Mesendoderm (in vitro differentiated cells): ENCODE data around the gene DKC1.

ENCODE experiments used
- DNase-seq: peaks from one replicate; pipeline ENCODE4 v3.0.0; 2013
- H2AK5ac ChIP-seq: 2 replicates; pipeline ENCODE4 v1.6.1; 2013; ENCODE audit warnings: low read length, inconsistent platforms
- H2BK120ac ChIP-seq: 2 replicates; pipeline ENCODE4 v1.6.1; 2013; ENCODE audit warnings: low read depth, mild to moderate bottlenecking, low read length, moderate library complexity, mixed read lengths
- H2BK15ac ChIP-seq: replicated peaks from 2 replicates; pipeline ENCODE4 v1.6.1; 2013; ENCODE audit warnings: low read depth, mild to moderate bottlenecking, moderate library complexity
- H2BK5ac ChIP-seq: 2 replicates; pipeline ENCODE4 v1.6.1; 2013; ENCODE audit warnings: low read length, inconsistent platforms
- H3K18ac ChIP-seq: 2 replicates; pipeline ENCODE4 v1.6.1; 2013; ENCODE audit warnings: mild to moderate bottlenecking, low read length, mixed read lengths
- H3K23ac ChIP-seq: one replicate; pipeline ENCODE4 v1.6.1; 2013; ENCODE audit warnings: low read length
- H3K27ac ChIP-seq: 2 replicates; pipeline ENCODE4 v1.5.1; 2013; ENCODE audit warnings: low read depth, mild to moderate bottlenecking, inconsistent platforms, low read length, moderate library complexity
- H3K27me3 ChIP-seq: 2 replicates; pipeline ENCODE4 v1.6.1; 2013; ENCODE audit warnings: low read length, control low read depth, mild to moderate bottlenecking, inconsistent platforms; ENCODE audit not compliant: insufficient read depth, poor library complexity
- H3K36me3 ChIP-seq: 2 replicates; pipeline ENCODE4 v1.6.1; 2013; ENCODE audit warnings: low read length, inconsistent platforms; ENCODE audit not compliant: control insufficient read depth, insufficient read depth
- H3K4ac ChIP-seq: one replicate; pipeline ENCODE4 v1.6.1; 2013; ENCODE audit warnings: low read depth, mild to moderate bottlenecking, low read length, moderate library complexity
- H3K4me1 ChIP-seq: 2 replicates; pipeline ENCODE4 v1.6.1; 2013; ENCODE audit warnings: low read depth, low read length, inconsistent platforms; ENCODE audit not compliant: control insufficient read depth
- H3K4me2 ChIP-seq: 2 replicates; pipeline ENCODE4 v1.6.1; 2013; ENCODE audit warnings: low read length
- H3K4me3 ChIP-seq: 2 replicates; pipeline ENCODE4 v1.5.1; 2013; ENCODE audit warnings: mild to moderate bottlenecking, low read length
- H3K56ac ChIP-seq: one replicate; pipeline ENCODE4 v1.6.1; 2013; ENCODE audit warnings: low read length
- H3K79me1 ChIP-seq: 2 replicates; pipeline ENCODE4 v1.6.1; 2013; ENCODE audit warnings: low read length, inconsistent platforms
- H3K79me2 ChIP-seq: 2 replicates; pipeline ENCODE4 v1.6.1; 2013; ENCODE audit warnings: mild to moderate bottlenecking, low read length; ENCODE audit not compliant: control insufficient read depth, insufficient read depth
- H3K9ac ChIP-seq: 2 replicates; pipeline ENCODE4 v1.6.1; 2013; ENCODE audit warnings: low read length, inconsistent platforms
- H4K5ac ChIP-seq: one replicate; pipeline ENCODE4 v1.6.1; 2013; ENCODE audit warnings: low read length
- H4K8ac ChIP-seq: one replicate; pipeline ENCODE4 v1.6.1; 2013; ENCODE audit warnings: low read depth, mild to moderate bottlenecking, control low read depth, low read length, moderate library complexity
- whole genome bisulfite sequencing: extraction: QIAGEN DNeasy Blood & Tissue Kit; methylation state at CpG from one replicate; pipeline ENCODE4 v1.1.7; 2013; ENCODE audit warnings: low lambda C conversion rate, missing lambda C conversion rate; ENCODE audit not compliant: insufficient coverage; ENCODE audit errors: extremely low coverage; 5-methylcytosine and 5-hydroxymethylcytosine counted together

The DKC1 gene

DNA sequence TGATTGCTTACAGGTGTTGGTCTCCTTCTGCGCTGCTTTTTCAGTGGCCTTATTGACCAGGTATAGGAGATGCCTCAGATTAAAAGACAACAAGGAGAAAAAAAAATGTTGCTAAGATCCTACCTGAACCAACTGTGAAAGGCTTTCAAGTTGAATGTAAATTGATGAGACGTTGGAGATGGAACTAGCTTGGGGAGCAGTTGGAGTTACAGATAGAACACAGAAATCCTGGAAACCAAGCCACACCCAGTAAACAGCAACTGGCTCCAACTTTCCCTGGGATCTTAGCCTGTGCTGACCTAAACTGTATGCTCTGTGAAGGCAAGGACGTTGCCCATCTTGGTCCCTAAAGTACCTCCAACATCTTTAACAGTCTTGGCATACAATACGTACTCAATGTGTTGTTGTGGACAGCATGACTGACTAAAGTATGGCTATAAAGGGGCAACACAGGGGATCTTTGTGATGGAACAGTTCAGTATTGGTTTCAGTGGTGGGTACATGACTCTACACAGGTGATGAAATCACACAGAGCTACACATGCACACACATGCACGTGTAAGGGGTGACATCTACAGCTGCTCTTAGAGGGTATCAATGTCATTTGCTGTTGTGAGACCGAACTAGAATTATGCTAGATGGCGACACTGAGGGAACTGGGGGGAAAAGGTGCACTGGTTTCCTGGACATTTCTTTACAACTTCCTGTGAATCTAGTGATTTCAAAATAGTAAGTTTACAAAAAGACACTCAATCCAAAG lies 34.1 kb upstream of the DKC1 start:
- Histone ChIP-seq H2AK5ac (no peak overlapping the region), H3K4me1 (no peaks in the 10 kb centered on the region), H2BK5ac (no peak overlapping the region), H3K27ac (no peak overlapping the region), H4K8ac (no peak overlapping the region), H3K23ac (no peak overlapping the region), H3K56ac (no peak overlapping the region), H3K4ac (no peak overlapping the region), H3K79me2 (no peaks in the 10 kb centered on the region), H3K4me3 (no peak overlapping the region), H3K27me3 (no peaks in the 10 kb centered on the region), H3K18ac (no peak overlapping the region), H3K79me1 (no peaks in the 10 kb centered on the region), H4K5ac (no peak overlapping the region), H2BK120ac (no peak overlapping the region), H3K4me2 (no peak overlapping the region), H3K36me3 (no peaks in the 10 kb centered on the region), H3K9ac (no peak overlapping the region), H2BK15ac (no peak overlapping the region)
- no peak for DNase-seq
- no CpG with 5 or more reads among the region's 7 CpGs for WGBS

DNA sequence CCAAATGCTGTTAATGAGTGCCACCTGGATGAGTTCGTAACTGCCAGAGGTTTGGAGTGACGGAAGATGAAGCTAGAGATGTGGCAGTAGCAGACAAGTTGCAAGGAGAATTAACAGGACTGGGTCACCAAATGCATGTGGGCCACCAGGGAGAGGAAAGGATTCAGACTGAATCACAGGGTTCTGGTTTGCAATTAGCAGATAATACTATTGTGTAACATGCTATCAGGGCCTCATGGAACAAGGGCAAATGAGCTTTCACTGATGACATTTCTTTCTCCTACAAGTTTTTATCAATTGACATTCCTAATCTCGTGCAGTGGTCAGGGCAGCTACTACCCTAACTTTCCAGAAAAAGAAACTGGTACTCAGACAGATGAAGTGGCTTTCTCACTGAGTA lies 33.2 kb upstream of the DKC1 start:
- no peak for DNase-seq
- H3K27me3 ChIP-seq = no peaks in the 10 kb centered on the region
- H2BK5ac ChIP-seq = no peak overlapping the region
- H3K4ac ChIP-seq = no peak overlapping the region
- H3K27ac ChIP-seq = no peak overlapping the region
- no peak overlapping the region for H4K8ac ChIP-seq
- no peak overlapping the region for H2AK5ac ChIP-seq
- H3K79me2 ChIP-seq = no peaks in the 10 kb centered on the region
- H3K4me3 ChIP-seq = no peak overlapping the region
- no peak overlapping the region for H3K4me2 ChIP-seq
- H3K56ac ChIP-seq = no peak overlapping the region
- H2BK15ac ChIP-seq = no peak overlapping the region
- no peaks in the 10 kb centered on the region for H3K36me3 ChIP-seq
- H2BK120ac ChIP-seq = no peak overlapping the region
- H3K4me1 ChIP-seq = no peaks in the 10 kb centered on the region
- no CpG with 5 or more reads among the region's 3 CpGs for WGBS
- no peak overlapping the region for H4K5ac ChIP-seq
- no peak overlapping the region for H3K9ac ChIP-seq
- H3K18ac ChIP-seq = no peak overlapping the region
- no peaks in the 10 kb centered on the region for H3K79me1 ChIP-seq
- no peak overlapping the region for H3K23ac ChIP-seq

DNA sequence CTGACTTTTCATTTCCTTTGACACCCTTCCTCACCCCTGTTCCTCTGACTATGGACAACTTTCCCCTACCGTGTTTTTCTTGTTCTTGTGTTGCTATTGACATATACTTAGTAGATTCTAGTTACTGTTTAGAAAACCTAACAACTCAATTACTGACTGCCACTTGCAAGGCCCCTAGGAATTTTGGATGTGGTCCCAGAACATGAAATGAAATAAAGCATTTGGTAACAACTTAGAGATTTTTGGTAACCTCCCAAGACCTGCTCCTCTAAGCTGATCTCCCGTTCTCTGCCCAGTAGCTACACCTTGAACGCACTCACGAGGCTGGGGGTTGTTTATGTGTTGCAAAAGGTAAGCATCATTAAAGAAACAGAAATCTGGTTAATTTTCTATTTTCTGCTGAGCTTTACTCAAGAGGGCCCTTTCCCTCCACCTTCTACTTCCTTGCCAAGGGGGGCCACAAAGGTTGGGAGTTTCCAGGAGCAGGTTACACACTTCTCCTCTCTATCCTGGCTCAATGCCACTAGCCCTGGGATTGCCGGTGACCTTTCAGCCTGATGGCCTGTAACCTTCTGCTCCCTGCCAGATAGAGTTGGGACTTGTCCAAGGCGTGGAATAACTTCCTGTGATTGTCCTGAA lies 32.3 kb upstream of the DKC1 start:
- WGBS = no CpG with 5 or more reads among the region's 6 CpGs

GRCh38 chrX:154731184-154731583 lies 31.5 kb upstream of the DKC1 start:
- no peak overlapping the region for H3K4me3 ChIP-seq
- H2BK15ac ChIP-seq = no peak overlapping the region
- H4K8ac ChIP-seq = no peak overlapping the region
- WGBS = no CpG with 5 or more reads among the region's 5 CpGs
- no peaks in the 10 kb centered on the region for H3K36me3 ChIP-seq
- H2AK5ac ChIP-seq = no peak overlapping the region
- no peak overlapping the region for H2BK120ac ChIP-seq
- DNase-seq = no peak
- no peak overlapping the region for H3K4me2 ChIP-seq
- H3K79me2 ChIP-seq = no peaks in the 10 kb centered on the region
- H3K27me3 ChIP-seq = no peaks in the 10 kb centered on the region
- no peak overlapping the region for H3K56ac ChIP-seq
- no peak overlapping the region for H3K4ac ChIP-seq
- H3K18ac ChIP-seq = no peak overlapping the region
- H3K23ac ChIP-seq = no peak overlapping the region
- H3K9ac ChIP-seq = no peak overlapping the region
- no peaks in the 10 kb centered on the region for H3K79me1 ChIP-seq
- H2BK5ac ChIP-seq = no peak overlapping the region
- H3K27ac ChIP-seq = no peak overlapping the region
- H3K4me1 ChIP-seq = no peaks in the 10 kb centered on the region
- H4K5ac ChIP-seq = no peak overlapping the region

More for the DNA sequence above, 32.3 kb upstream of the DKC1 start:
- no peak overlapping the region for H3K18ac ChIP-seq
- H3K4me1 ChIP-seq = no peaks in the 10 kb centered on the region
- H3K4me3 ChIP-seq = no peak overlapping the region
- DNase-seq = no peak
- no peak overlapping the region for H2BK5ac ChIP-seq
- no peak overlapping the region for H3K4me2 ChIP-seq
- no peak overlapping the region for H3K4ac ChIP-seq
- no peak overlapping the region for H3K9ac ChIP-seq
- no peaks in the 10 kb centered on the region for H3K79me2 ChIP-seq
- no peak overlapping the region for H2AK5ac ChIP-seq
- H3K27ac ChIP-seq = no peak overlapping the region
- no peak overlapping the region for H3K23ac ChIP-seq
- no peak overlapping the region for H4K5ac ChIP-seq
- H3K27me3 ChIP-seq = no peaks in the 10 kb centered on the region
- H2BK120ac ChIP-seq = no peak overlapping the region
- H3K79me1 ChIP-seq = no peaks in the 10 kb centered on the region
- H4K8ac ChIP-seq = no peak overlapping the region
- H3K36me3 ChIP-seq = no peaks in the 10 kb centered on the region
- no peak overlapping the region for H2BK15ac ChIP-seq
- H3K56ac ChIP-seq = no peak overlapping the region

DNA sequence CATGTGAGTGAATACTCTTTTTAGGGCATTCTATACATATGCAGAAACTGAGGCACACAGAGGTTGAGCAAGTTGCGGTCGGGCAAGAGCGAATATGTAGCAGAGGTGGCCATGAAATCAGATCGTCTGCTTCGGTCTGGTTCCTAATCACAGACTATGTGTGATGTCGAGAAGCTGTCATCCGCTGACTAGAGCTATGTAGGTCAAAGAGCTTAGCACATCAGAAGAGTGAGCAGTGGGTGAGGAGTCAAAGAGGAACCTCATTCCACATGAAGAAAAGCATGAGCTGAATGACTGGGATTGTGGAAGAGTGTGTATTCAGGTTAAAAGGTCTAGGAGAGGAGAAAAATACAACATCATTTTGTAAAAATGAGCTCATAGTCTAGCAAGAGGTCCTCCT lies 30.8 kb upstream of the DKC1 start:
- no CpG with 5 or more reads among the region's 7 CpGs for WGBS

More for the DNA sequence above, 30.8 kb upstream of the DKC1 start:
- Histone ChIP-seq H3K36me3 (no peaks in the 10 kb centered on the region), H2BK5ac (no peak overlapping the region), H3K27me3 (no peaks in the 10 kb centered on the region), H3K4me1 (no peaks in the 10 kb centered on the region), H4K8ac (no peak overlapping the region), H3K4me2 (no peak overlapping the region), H3K79me1 (no peaks in the 10 kb centered on the region), H2AK5ac (no peak overlapping the region), H3K56ac (no peak overlapping the region), H2BK15ac (no peak overlapping the region), H3K18ac (no peak overlapping the region), H3K23ac (no peak overlapping the region), H4K5ac (no peak overlapping the region), H3K4me3 (no peak overlapping the region), H3K4ac (no peak overlapping the region), H3K79me2 (no peaks in the 10 kb centered on the region), H3K9ac (no peak overlapping the region), H3K27ac (no peak overlapping the region), H2BK120ac (no peak overlapping the region)
- DNase-seq = peak; percentile 17
